NCI-H1105 treated with DMSO at 0.1 percent for 48 hours (cell line): ENCODE measurements around the gene EIF3J.
"Not testable (repeated sequence)": the region's sequence is repeated elsewhere in the genome, so short reads cannot be mapped to it uniquely, and the experiment has no call there.

Experiments used
- DNase-seq: peaks from one replicate; lab custom pipeline; 2025; lab: John Stamatoyannopoulos, UW

Gene EIF3J, protein sequence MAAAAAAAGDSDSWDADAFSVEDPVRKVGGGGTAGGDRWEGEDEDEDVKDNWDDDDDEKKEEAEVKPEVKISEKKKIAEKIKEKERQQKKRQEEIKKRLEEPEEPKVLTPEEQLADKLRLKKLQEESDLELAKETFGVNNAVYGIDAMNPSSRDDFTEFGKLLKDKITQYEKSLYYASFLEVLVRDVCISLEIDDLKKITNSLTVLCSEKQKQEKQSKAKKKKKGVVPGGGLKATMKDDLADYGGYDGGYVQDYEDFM

DNA sequence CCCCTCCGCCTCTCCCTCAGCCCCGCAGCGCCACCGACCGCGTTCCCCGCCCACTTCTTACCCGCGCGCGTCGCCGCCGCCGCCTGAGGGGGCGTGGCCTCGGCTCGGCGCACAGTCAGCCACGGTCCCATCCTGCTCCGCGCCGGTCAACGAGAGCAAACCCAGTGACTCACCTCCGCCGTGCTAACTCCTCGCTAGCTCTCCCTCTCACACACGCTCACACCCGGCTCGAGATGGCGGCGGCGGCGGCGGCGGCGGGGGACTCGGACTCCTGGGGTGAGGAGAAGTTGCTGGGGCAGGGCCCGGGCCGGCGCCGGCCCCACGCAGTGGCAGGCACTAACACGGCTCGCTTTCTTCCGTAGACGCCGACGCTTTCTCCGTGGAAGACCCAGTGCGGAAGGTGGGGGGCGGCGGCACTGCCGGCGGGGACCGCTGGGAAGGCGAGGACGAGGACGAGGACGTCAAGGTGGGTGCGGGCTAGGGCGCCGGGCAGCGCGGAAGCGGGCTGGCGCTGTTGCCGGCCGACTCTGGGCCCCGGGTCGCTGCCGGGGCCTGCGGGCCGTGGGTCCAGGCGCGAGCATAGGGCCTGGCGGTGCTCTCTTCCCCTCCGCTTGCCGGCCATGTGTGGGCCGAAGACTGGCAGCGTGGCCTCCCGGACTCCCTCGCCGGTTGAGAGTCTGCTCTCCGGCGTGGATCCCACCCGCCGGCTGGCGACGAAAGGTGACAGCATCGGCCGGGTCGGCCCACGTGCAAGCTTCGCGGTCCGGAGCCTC is at the start of gene EIF3J:
Gene EIF3J (plus strand): TSS at position 186 of the 773 bp plus-strand sequence. CDS start 48 bp downstream, at position 234.
- peak; percentile 81 for DNase-seq

DNA sequence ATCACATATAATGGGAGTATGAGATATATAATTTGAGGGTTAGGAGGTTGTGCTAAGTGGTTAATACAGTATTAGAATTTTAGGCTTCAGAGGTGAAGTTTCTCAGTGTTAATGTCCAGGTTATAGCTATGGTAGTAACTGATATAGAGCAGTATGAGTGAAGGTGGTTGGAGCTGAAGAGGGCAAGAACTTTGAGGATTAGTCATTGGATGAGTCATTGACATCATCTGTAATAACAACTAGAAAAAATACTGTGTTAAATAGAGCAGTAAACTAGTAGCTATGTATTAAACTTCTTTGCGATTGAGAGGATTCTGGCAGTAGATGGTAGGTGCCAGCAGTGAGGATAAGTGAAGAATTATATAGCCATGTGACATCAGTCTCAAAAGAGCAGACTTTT is 47.5 kb upstream of the EIF3J start:
- DNase-seq, result no peak

DNA sequence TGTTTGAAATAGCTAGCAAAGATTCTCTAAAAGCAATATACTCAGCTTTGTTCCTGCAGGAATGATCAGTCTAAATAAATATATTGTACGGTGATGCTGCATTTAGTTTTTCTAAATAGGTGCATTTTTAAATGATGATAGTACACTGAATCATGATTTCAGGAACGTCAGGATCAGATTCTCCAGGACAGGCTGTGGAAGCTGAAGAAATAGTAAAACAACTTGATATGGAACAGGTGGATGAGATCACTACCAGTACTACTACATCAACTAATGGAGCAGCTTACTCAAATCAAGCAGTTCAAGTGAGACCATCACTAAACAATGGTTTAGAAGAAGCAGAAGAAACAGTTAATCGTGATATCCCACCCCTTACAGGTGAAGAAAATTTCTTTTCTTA is 46.3 kb upstream of the EIF3J start:
- DNase-seq, result no peak

DNA sequence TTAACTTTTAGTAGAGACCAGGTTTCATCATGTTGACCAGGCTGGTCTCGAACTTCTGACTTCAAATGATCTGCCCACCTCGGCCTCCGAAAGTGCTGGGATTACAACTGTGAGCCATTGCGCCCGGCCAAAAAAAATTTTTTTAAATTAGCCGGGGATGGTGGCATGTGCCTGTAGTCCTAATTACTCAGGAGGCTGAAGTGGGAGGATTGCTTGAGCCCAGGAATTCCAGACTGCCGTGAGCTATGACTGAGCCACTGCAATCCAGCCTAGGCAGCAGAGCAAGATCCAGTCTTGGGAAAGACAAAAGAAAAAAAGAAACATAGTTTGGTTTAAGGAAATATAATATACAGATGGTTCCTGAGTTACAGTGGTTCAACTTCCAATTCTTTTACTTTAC is 44.9 kb upstream of the EIF3J start:
- DNase-seq, result no peak

DNA sequence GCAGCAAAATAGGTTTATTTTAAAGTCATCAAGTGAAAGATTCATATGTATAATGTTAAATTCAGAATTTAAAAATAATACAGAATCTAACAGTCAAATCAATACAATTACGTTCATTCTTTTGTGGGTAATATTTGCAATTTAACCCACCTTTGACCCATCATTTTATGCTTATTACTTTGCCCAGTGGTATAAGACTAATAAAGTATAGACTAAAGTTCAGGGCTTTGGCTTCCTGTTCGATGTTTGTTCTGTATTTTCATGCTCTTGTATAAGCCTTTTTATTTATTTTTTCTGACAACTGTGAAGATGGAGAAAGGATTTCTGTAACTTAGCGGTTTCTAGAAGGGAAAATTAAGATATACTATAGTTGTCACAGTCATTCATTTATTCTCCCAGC is 44.3 kb upstream of the EIF3J start:
- no peak for DNase-seq

DNA sequence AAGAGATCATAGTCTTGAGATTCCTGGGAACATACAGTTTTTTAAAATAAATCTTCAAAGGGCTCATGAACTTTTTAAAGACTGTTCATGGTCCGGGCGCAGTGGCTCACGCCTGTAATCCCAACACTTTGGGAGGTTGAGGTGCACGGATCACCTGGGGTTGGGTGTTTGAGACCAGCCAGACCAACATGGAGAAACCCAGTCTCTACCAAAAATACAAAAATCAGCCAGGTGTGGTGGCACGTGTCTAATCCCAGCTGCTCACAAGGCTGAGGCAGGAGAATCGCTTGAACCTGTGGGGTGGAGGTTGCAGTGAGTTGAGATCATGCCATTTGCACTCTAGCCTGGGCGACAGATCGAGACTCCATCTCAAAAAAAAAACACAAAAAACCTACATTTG is 41.4 kb upstream of the EIF3J start:
- no peak for DNase-seq

DNA sequence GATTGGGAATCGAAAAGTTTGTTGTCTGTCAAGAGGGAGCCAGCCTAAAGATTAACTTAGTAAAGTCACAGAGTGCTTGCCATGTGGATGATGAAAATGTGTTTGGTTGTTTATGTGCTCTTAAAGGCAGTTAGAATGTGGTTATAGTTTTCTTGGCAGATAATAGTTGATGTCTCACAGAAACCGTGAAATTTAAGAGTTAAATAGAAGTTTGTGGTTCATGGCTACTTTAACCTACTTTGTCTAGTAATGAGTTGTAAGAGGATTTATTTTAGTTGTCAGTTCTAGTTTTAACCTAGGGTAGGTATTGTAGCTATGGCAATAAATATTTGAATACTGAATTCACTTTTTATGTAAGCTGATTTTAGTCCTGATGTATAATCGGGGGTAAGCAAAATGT is 36.4 kb upstream of the EIF3J start:
- no peak for DNase-seq

DNA sequence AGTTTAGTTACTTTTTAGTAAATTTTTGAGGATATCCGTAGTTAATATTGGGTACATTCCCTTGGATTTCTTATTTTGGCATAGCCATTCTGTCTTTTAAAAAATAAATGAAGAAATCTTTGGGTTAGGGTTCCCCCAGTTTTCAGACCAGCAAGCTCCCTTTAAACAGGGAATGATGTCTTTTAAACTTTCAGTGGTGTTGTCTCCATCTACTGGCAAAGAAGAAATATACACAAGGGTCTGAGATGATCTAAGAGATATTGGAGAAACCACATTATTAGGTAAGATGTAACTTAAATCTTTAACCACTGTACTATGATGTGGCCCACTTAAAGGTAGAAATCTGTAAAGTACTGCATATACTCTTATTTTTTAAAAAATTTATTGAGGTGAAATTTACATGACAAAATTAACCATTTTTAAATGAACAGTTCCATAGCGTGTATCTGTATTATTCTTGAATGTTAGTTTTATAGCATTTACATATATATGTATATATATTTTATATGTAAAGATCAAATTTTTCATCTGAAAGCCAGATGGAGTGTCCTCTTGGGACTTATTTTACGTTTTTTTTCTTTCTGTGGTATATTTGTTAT is 35.1 kb upstream of the EIF3J start:
- DNase-seq, result no peak

DNA sequence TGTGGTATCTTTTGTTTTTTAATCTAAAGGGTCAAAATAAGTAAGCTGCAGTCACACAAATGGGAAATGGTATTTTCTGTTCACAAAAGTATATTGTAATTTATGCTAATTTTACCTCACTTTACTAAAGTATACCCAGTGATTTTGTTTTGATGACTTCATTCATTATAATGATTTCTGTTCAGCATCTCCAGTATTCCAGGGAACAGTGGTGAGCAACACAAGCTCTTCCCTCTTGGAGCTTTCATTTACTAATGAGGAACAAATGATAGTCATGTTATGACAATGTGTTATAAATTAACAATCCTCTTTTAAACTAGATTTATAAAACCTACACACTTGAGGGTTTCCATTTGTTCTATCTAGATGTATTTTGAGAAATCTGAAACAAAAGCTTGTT is 20.5 kb upstream of the EIF3J start:
- no peak for DNase-seq

DNA sequence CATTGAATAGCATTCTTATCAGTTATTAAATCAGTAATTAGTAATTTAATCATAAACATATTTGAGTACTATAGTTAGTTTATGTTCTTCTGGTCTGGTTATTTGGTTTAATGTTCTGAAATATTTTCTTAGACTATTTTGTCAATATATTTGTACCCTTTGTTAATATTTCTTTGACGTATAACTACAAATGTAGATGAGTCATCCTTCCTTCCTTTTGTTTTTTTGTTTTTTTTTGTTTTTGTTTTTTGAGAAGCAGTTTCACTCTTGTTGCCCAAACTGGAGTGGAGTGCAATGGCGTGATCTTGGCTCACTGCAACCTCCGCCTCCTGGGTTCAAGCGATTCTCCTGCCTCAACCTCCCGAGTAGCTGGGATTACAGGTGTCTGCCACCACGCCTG is 17.4 kb upstream of the EIF3J start:
- DNase-seq, result no peak

DNA sequence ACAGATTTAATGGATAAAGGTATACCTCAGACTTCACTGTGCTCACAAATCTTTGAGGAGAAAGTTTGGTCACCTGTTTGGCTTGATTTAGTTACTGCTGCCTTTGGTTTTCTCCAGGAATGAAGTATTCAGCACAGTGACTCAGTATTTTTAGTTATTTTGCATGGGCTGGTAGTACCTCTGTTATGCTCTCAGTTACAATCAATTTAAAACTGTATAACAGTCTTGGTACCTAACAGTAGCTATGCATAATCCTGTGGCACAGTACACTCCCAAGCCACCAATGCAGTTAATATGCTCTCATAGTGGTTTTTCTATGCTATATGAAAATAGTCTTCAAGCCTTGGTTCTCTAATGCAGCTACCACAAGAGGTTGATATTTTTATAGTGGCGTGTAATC is 11.9 kb upstream of the EIF3J start:
- DNase-seq, result no peak

DNA sequence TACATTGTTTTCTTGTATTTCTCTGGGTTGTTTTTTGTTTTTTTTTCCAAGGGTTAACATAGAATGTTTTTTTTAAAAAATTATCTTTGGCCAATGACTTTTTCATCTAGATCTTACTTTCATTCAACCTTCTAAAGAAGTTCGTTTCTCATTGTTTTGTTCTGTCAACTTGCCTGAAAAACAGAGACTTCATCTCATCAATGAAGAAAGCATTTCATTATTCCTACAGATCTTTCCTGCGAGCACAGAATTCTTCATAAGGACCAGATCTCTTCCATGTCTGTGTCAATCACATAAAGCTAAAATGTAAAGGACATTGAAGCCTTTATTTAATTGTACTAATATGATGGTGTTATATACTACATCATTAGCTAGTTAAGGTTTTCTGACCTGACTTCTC is 9.7 kb upstream of the EIF3J start:
- no peak for DNase-seq

DNA sequence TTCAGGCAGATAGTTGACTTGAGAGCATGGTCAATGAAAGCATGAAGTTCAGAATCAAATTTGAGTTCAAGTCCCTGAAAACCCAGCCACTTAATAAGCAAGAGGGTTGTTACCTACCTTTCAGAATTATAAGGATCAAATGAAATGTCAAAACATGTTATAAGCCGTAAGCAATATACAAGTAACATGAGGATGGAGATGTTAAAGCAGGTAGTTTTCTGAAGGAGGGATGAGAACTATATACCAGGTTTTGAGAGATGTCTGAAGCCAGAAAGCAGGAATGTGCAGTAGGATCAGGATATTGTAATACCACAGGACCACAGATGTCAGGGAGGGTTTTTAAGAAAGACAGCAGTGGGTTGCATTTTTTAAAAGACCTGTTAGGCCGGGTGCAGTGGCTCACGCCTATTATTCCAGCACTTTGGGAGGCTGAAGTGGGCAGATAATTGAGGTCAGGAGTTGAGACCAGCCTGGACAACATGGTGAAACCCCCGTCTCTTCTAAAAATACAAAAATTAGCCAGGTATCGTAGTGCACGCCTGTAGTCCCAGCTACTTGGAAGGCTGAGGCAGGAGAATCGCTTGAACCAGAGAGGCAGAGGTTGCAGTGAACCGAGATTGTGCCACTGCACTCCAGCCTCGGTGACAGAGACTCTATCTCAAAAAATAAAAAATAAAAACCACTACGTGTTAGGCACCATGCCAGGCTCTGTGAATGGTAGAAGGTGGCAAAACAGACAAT is 6.9 kb upstream of the EIF3J start:
- no peak for DNase-seq

DNA sequence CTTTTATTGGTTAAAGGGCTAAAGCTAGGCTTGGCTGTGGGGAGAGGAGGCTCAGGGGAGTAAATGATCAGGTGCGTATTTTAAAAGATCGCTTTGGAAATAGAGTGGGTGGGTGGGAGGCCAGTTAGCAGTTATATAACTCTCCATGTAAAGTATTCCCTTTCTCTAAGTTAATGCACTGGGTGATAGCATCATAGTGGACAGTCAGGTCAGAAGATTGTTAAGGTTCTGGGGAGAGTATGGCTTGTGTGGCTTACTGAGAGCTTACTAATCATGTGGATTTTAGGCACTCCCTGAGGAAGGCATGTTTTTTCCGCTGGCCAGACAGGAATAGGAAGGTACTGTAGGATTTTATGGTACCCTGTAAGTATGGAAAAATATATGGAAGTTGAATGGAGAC is 6.3 kb upstream of the EIF3J start:
- peak; percentile 7 for DNase-seq

DNA sequence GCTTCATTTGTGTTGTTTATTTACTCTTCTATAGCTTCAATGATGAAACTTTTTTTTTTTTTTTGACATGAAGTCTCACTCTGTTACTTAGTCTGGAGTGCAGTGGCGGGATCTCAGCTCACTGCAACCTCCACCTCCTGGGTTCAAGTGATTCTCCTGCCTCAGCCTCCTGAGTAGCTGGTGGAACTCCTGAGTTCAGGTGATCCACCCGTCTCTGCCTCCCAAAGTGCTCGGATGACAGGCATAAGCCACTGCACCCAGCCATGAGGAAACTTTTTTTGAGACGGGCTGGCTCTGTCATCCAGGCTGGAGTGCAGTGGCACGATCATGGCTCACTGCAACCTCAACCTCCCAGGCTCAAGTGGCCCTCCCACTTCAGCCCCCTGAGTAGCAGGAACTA is 4.7 kb upstream of the EIF3J start:
- DNase-seq, result not testable (repeated sequence)

DNA sequence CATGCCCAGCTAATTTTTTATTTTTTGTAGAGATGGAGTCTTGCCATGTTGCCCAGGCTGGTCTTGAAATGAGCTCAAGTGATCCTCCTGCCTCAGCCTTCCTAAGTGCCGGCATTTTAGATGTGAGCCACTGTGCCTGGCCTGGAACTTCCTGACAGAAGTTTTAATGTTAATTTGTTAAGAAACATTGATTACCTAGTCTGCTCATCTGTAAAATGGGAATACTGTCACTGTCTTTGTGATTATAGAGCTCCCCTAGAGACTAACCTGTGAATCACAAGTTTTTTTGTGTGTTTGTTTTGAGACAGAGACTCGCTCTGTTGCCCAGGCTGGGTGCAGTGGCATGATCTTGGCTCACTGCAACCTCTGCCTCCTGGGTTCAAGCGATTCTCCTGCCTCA is 4.3 kb upstream of the EIF3J start:
- no peak for DNase-seq

DNA sequence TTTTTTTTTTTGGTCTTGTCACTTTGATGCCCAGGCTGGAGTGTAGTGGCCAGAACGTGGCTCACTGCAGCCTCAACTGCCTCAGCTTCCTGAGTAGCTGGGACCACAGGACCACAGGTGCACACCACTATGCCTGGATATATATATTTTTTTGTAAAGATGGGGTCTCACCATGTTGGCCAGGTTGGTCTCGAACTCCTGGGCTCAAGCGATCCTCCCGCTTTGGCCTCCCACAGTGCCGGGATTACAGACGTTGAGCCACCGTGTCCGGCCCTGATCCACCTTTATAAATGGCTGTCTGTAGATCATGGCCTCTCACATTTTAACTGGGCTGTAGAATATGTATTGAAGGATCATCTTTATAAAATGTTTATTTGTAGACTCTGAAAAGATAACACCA is 1.9 kb upstream of the EIF3J start:
- DNase-seq, result no peak

DNA sequence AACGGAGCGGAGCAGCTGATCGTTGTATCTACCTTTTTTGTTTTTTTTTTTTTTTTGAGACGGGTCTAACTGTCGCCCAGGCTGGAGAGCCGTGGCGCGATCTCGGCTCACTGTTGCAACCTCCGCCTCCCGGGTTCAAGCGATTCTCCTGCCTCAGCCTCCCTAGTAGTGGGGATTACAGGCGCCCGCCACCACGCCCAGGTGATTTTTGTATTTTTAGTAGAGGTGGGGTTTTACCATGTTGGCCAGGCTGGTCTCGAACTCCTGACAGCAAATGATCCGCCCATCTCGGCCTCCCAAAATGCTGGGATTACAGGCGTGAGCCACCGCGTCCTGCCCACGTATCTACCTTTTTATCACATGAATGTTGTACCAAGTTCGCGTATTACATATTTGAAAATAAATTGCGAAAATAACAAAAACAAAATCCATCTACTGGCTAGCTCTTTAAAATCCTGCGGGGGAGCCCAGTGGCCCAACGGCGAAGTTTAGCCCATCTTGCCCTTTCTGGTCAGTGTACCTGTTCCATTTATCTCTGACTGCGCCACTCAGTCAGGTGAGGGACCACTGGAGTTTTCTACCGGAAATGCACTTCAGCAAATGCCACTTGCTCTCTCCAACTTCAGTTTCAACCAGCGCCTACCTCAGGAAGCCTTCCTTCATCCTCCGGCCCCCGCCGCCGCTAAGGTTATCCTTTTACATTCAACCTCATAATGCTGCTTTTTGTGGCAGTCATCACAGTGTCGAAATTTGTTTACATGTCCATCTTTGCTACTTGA is 1.2 kb upstream of the EIF3J start:
- DNase-seq, result peak; percentile 23

DNA sequence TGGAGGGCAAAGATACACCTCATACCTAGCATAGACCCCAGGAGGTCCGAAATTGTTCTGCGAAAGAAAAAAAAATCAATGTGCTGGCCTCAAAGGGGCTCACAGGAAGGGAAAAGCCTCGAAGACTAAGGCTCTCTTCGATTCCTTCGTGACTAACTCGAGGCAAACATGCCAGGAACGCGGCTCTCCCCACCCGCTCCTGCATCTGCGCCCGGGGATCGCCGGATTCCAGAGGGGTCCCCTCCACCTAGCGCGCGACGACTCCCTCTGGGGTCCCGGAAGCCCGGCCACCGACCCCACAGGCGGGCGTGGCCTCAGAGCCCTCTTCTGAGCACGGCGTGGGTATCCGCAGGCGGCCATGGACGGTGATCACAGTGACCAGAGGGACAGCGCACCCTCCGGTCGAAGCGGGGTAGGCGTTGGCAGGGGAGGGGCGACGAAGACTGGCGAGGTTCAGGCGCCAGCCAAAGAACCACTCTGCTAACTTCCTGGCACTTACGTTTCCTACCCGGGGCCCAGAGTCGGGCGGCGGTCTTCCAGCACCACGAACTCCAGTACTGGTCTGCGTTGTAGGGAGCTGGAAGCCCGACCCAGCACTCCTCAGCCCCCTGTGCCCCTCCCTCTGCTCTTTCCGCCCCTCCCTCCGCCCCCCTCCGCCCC is 515 bp upstream of the EIF3J start:
- peak; percentile 77 for DNase-seq

DNA sequence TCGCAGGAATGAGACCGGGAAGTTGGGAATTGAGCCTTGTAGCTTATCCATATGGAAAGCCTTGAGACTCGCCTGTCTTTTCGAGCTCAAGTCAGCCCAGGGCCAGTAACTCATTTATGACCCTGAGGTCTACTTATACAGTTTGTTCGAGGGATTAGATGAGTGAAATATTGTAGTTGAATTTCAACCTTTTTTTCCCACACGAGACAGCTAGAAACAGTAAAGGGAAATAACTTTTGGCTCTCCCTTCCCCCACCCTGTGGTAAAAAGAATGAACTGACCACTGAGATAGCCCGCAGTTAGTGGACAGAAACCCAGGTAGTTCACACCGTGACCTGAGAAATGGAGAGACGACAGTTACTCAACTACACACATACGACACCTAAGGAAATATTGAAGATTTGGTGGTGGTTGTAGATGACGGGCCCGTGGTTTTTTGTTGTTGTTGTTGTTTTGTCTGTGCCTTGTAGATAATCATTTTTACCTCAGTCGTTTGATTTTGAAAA is 841 bp downstream of the EIF3J start:
- no peak for DNase-seq

DNA sequence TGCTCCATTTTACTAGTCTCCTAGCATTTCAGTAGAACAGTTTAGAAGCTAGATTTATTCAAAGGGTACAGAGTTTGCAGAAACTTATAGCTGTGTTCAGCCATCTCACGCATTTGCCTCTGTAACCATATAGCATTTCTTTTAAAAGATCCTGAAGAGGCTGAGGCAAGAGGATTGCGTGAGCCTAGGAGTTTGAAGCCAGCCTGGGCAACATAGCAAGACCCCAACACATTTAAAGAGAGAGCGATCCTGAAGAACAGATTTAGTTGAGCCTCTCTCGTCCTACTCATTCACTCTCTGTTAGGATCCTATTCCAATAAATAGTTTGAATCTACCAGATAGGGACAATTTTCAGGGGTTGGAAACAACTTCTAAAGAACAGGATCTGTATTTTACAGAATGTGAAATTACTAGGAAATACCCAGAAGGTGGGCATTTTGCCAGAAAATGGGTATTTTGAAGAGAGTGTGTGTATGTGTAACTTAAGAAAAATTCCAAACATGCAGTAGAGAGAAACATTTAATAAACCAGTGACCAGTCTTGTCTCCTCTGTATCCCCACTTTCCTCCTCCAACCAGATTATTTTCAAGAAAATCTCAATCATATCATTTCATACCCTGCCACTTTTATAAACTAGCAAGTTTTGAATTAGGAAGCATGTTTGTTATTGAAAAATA is 4.5 kb downstream of the EIF3J start:
- DNase-seq, result no peak
